Upper lobe of left lung (tissue), 6 donors: ENCODE measurements around the gene LOXL4. TPM values are rescaled to one million over a fixed set of nuclear protein-coding genes. Genes with fewer than 3 reads are reported as not detected.

ENCODE experiments used
- ATAC-seq, 2 donors: fragments of 200-7000 bp; cut with Tn5 transposase; one replicate each; pipeline ENCODE4 v1.9.1; 2022; ENCODE audit warnings: mild to moderate bottlenecking in 2 of 2, moderate library complexity in 2 of 2; ENCODE audit not compliant: low FRiP score in 2 of 2
- DNase-seq, 2 donors: peaks; one replicate each; pipeline ENCODE4 v3.0.0-alpha.2; 2019 to 2020
- H3K27ac ChIP-seq, 4 donors: fragments of 200-600 bp; sonication (generic); one replicate each; pipeline ENCODE4 v1.5.1; 2016 to 2019
- H3K27me3 ChIP-seq, 4 donors: fragments of 200-600 bp; sonication (generic); one replicate each; pipeline ENCODE4 v1.5.1; 2017 to 2019
- H3K36me3 ChIP-seq, 4 donors: fragments of 200-600 bp; sonication (generic); one replicate each; pipeline ENCODE4 v1.5.1; 2016 to 2019
- H3K4me1 ChIP-seq, 4 donors: fragments of 200-600 bp; sonication (generic); one replicate each; pipeline ENCODE4 v1.5.1; 2018 to 2019
- H3K4me3 ChIP-seq, 4 donors: fragments of 200-600 bp; sonication (generic); one replicate each; pipeline ENCODE4 v1.5.1; 2017 to 2019; ENCODE audit warnings: mild to moderate bottlenecking in 2 of 4, moderate library complexity in 1 of 4
- H3K9me3 ChIP-seq, 4 donors: fragments of 200-600 bp; sonication (generic); one replicate each; pipeline ENCODE4 v1.5.1; 2018 to 2019
- EP300 ChIP-seq, 4 donors: sonication (generic); formaldehyde crosslinking; IDR thresholded peaks; one replicate each; pipeline ENCODE4 v1.5.1; 2017; ENCODE audit warnings: antibody characterized with exemption in 4 of 4, control low read depth in 2 of 4
- POLR2A ChIP-seq, 4 donors: fragments of 450-650 bp; IDR thresholded peaks; one replicate each; pipeline ENCODE4 v1.5.1; 2016 to 2017; ENCODE audit warnings: antibody characterized with exemption in 4 of 4, mild to moderate bottlenecking in 2 of 4
- POLR2AphosphoS5 ChIP-seq, 2 donors: sonication (generic); formaldehyde crosslinking; IDR thresholded peaks; one replicate each; pipeline ENCODE4 v1.5.1; 2017; ENCODE audit warnings: antibody characterized with exemption in 2 of 2
- WGBS, 2 donors: methylation state at CpG; one replicate each; pipeline ENCODE4 v1.1.5; 2017 to 2018; 5-methylcytosine and 5-hydroxymethylcytosine counted together
- total RNA-seq, 6 donors: library from RNA; depleted of rRNA in 4 of 6; stranded (reverse); fragments of >200 nt in 4 of 6; gene quantifications; one replicate each; pipeline versions ENCODE4 v1.1.0 to v1.2.1, GENCODE V29; 2016 to 2021
- TF ChIP-seq, protein P1 (sequence below), 6 experiments: fragments of 450-650 bp in 4 of 6; fragments of 200-600 bp in 2 of 6; sonication (generic) in 2 of 6; IDR thresholded peaks; one replicate each; pipeline ENCODE4 v1.5.1; 2016 to 2019; ENCODE audit warnings: antibody characterized with exemption in 6 of 6
- donor health status: DM: no; HTN: no; CAD: no; lungs with moderate emphysema.
- donor health status: DM: no; HTN: yes; CAD: no; lungs with severe emphysema.

The LOXL4 gene
- total RNA-seq, 6 donors from 2014 or later: 3.9 to 6.8 (median 5.2) TPM

DNA sequence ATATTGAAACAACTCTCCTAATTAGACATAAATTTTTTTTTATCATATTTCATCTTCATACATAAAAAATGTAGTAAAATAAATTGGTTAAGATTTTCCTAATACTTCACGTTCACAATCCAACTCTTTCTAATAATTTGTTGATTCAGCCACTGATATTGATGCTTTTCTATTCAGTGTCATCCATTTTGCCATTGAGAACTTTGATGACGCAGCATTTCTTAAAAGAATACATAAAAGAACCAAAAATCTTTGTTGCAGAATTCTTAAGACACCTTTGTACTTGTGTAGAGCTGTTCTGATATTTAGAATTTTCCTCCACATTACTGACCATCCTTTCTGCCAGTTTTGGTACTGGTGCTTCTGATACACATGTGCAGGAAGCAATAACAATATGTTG lies 52.6 kb downstream of the LOXL4 start:
- TF ChIP-seq POLR2A (IDR thresholded peaks at IDR 0.05): no peak
- no peak for ATAC-seq
- H3K4me3 ChIP-seq: no peak overlapping the region

GRCh38 chr10:98213740-98214139 lies 54.3 kb downstream of the LOXL4 start:
- ATAC-seq (no peak), DNase-seq (no peak)
- Histone ChIP-seq H3K4me1 (peaks cover 0 to 9% (median 4%) of the 10 kb centered on the region in 4 donors), H3K4me3 (no peak overlapping the region), H3K27me3 (no peaks in the 10 kb centered on the region), H3K27ac (no peak overlapping the region), H3K36me3 (peaks cover 0 to 14% (median 8%) of the 10 kb centered on the region in 4 donors), H3K9me3 (peaks cover 0 to 3% (median 1%) of the 10 kb centered on the region in 4 donors)
- TF ChIP-seq POLR2A (IDR thresholded peaks at IDR 0.05): no peak
- TF ChIP-seq POLR2AphosphoS5 (IDR thresholded peaks at IDR 0.05): no peak
- TF ChIP-seq EP300 (IDR thresholded peaks at IDR 0.05): no peak
- TF ChIP-seq, protein P1, sequence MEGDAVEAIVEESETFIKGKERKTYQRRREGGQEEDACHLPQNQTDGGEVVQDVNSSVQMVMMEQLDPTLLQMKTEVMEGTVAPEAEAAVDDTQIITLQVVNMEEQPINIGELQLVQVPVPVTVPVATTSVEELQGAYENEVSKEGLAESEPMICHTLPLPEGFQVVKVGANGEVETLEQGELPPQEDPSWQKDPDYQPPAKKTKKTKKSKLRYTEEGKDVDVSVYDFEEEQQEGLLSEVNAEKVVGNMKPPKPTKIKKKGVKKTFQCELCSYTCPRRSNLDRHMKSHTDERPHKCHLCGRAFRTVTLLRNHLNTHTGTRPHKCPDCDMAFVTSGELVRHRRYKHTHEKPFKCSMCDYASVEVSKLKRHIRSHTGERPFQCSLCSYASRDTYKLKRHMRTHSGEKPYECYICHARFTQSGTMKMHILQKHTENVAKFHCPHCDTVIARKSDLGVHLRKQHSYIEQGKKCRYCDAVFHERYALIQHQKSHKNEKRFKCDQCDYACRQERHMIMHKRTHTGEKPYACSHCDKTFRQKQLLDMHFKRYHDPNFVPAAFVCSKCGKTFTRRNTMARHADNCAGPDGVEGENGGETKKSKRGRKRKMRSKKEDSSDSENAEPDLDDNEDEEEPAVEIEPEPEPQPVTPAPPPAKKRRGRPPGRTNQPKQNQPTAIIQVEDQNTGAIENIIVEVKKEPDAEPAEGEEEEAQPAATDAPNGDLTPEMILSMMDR (IDR thresholded peaks at IDR 0.05): no peak
- 98 to 100% methylated on average over 1 of the region's 1 CpG for WGBS, 2 donors

More for the DNA sequence above, 52.6 kb downstream of the LOXL4 start:
- DNase-seq: no peak
- Histone ChIP-seq H3K27me3 (no peaks in the 10 kb centered on the region), H3K9me3 (peaks cover 0 to 16% (median 10%) of the 10 kb centered on the region in 4 donors), H3K36me3 (peaks cover 0 to 3% (median 0%) of the 10 kb centered on the region in 4 donors), H3K4me1 (peaks cover 0 to 9% (median 4%) of the 10 kb centered on the region in 4 donors), H3K27ac (no peak overlapping the region)
- WGBS, 2 donors: 95 to 98% methylated on average over 2 of the region's 2 CpGs

GRCh38 chr10:98212196-98212595 lies 55.8 kb downstream of the LOXL4 start:
- Histone ChIP-seq H3K27ac (no peak overlapping the region), H3K9me3 (peaks cover 0 to 2% (median 0%) of the 10 kb centered on the region in 4 donors), H3K4me1 (peaks cover 0 to 9% (median 4%) of the 10 kb centered on the region in 4 donors), H3K27me3 (no peaks in the 10 kb centered on the region), H3K36me3 (peaks cover 0 to 21% (median 12%) of the 10 kb centered on the region in 4 donors), H3K4me3 (no peak overlapping the region)
- 68 to 76% methylated on average over 1 of the region's 1 CpG for WGBS, 2 donors
- TF ChIP-seq POLR2A (IDR thresholded peaks at IDR 0.05) (no peak), POLR2AphosphoS5 (IDR thresholded peaks at IDR 0.05) (no peak), EP300 (IDR thresholded peaks at IDR 0.05) (no peak)
- TF ChIP-seq, protein P1 (IDR thresholded peaks at IDR 0.05): no peak
- ATAC-seq (no peak), DNase-seq (no peak)

DNA sequence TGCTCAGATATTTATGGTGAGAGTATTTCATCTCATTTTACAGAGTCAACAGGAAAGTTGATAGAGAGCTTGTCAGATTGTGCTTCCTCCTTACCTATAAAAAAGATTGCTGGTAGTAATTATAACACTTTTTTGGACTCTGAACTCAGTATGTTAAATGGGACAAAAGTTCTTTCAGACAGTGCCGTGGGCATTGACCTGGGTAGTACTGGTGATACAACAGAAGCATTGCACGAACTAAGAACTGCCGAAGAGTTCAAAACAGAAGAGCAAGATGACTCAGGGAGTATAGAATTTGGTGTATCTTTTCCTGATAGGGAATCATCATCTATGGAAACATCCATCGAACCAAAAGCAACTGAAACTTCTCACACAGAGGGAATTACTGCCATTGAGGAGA lies 58.6 kb downstream of the LOXL4 start:
- no peak for ATAC-seq
- Histone ChIP-seq H3K27ac (no peak overlapping the region), H3K4me3 (no peak overlapping the region), H3K9me3 (no peaks in the 10 kb centered on the region), H3K27me3 (no peaks in the 10 kb centered on the region), H3K4me1 (peaks cover 0 to 9% (median 4%) of the 10 kb centered on the region in 4 donors), H3K36me3 (peaks cover 0 to 21% (median 12%) of the 10 kb centered on the region in 4 donors)
- TF ChIP-seq POLR2A (IDR thresholded peaks at IDR 0.05) (no peak), POLR2AphosphoS5 (IDR thresholded peaks at IDR 0.05) (no peak), EP300 (IDR thresholded peaks at IDR 0.05) (no peak)
- TF ChIP-seq, protein P1 (IDR thresholded peaks at IDR 0.05): no peak
- no peak for DNase-seq
- 93% methylated on average over 4 of the region's 4 CpGs for WGBS, 2 donors

GRCh38 chr10:98208925-98209324 lies 59.1 kb downstream of the LOXL4 start:
- ATAC-seq: no peak
- TF ChIP-seq, protein P1 (IDR thresholded peaks at IDR 0.05): no peak
- TF ChIP-seq POLR2AphosphoS5 (IDR thresholded peaks at IDR 0.05) (no peak), EP300 (IDR thresholded peaks at IDR 0.05) (no peak), POLR2A (IDR thresholded peaks at IDR 0.05) (no peak)

More at GRCh38 chr10:98208925-98209324, 59.1 kb downstream of the LOXL4 start:
- no peak for DNase-seq
- H3K4me1 ChIP-seq: peaks cover 0 to 9% (median 4%) of the 10 kb centered on the region in 4 donors
- H3K9me3 ChIP-seq: no peaks in the 10 kb centered on the region
- H3K36me3 ChIP-seq: peaks cover 0 to 21% (median 12%) of the 10 kb centered on the region in 4 donors
- no peak overlapping the region for H3K27ac ChIP-seq
- no peak overlapping the region for H3K4me3 ChIP-seq
- H3K27me3 ChIP-seq: no peaks in the 10 kb centered on the region
- WGBS, 2 donors: 94 to 98% methylated on average over 2 of the region's 2 CpGs
